HL-60/S4 treated with retinoic acid at 250 ng/mL for 4 days and 3 days (cell line): ENCODE data around the gene OR56A1.
"Not testable (repeated sequence)": the region's sequence is repeated elsewhere in the genome, so short reads cannot be mapped to it uniquely, and the experiment has no call there.

Experiments
- in situ Hi-C: fragments of 300-500 bp; cut with MboI; formaldehyde crosslinking; loops from 2 replicates; pipeline ENCODE4 v1.7.0; 2022; ENCODE audit warnings: low sequenced_read_pairs

Gene OR56A1

GRCh38 chr11:6030708-6031405, at the start of gene OR56A1:
OR56A1 (minus strand) TSS chr11:6030758; CDS start chr11:6027692, 3,066 bp downstream.
- in situ Hi-C loops = no loop called here

GRCh38 chr11:6079463-6079862, 48.9 kb upstream of the OR56A1 start:
- in situ Hi-C loops = no loop called here

DNA sequence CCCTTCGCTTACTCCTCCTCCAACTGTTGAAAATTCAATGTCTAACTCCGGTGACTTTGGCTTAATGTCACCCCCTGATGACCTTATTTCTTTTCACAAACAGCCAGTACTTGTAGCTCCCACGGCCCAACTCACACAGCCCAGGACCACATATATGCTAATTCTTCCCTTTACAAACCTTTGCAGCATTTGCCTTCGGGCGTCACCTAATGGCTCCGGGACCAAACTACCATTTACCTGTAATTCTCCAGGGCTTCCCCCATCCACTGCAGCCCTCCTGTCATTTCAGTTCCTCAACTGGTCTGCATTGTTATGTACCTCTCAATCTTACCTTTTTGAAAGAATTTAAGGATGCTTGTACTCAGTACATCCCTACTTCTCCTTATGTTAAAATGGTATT, 47.2 kb upstream of the OR56A1 start:
- in situ Hi-C loops = no loop called here

- in situ Hi-C loops = not testable (repeated sequence)
Observed at GRCh38 chr11:6076443-6076842, 45.9 kb upstream of the OR56A1 start.

- in situ Hi-C loops = no loop called here
Observed at GRCh38 chr11:6067502-6067901, 36.9 kb upstream of the OR56A1 start.

- in situ Hi-C loops = no loop called here
Observed at GRCh38 chr11:6062691-6063358, 32.3 kb upstream of the OR56A1 start.

GRCh38 chr11:6061475-6061874, 30.9 kb upstream of the OR56A1 start:
- in situ Hi-C loops = no loop called here

- in situ Hi-C loops = no loop called here
Observed at GRCh38 chr11:6057452-6057851, 26.9 kb upstream of the OR56A1 start.

- in situ Hi-C loops = no loop called here
Observed at GRCh38 chr11:6055569-6055968, 25.0 kb upstream of the OR56A1 start.

GRCh38 chr11:6052374-6052773, 21.8 kb upstream of the OR56A1 start:
- in situ Hi-C loops = no loop called here

DNA sequence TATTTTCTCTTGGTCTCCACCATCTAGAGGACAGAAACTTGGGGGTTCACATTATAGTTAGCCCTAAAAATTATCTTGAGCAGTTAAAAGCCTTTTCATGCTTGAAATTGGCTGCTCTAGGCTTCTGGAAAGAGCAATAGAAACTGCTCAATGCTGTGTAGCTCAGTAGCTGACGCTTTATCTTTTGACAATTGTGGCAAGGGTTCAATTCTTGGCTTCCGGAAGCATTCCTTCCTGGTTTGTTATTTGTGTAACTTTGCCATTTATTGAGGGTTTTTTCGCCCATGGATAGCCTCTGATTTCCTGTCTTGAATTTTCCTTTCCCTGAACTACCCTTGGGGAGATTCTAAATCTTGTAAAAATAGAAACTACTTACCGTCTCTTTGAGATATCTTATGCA, 10.3 kb upstream of the OR56A1 start:
- in situ Hi-C loops = no loop called here

GRCh38 chr11:6027501-6027900, 3.1 kb downstream of the OR56A1 start:
- in situ Hi-C loops = loop anchor here (10.0 kb wide), 1 partner anchor 287 kb away; no protein-coding TSS in a partner anchor

DNA sequence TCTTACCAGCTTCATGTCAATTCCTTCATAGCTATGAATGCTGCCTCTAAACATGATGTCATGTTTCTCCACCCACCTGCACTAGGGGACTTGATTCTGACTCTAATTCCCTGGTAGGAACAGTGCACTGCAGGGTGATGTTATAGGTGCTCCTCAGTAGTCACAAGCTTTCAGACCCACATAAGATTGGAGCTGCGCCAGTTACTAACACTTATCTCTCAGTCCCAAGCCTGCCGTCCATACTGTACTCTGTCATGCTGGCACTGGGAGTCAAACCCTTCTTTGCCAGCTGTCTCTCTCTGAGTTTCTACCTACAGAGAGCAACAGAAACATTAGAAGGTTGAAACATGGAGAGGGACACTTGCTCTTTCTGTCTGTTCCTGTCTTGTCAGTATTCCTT, 5.5 kb downstream of the OR56A1 start:
- in situ Hi-C loops = loop anchor here (10.0 kb wide), 1 partner anchor 290 kb away; no protein-coding TSS in a partner anchor

DNA sequence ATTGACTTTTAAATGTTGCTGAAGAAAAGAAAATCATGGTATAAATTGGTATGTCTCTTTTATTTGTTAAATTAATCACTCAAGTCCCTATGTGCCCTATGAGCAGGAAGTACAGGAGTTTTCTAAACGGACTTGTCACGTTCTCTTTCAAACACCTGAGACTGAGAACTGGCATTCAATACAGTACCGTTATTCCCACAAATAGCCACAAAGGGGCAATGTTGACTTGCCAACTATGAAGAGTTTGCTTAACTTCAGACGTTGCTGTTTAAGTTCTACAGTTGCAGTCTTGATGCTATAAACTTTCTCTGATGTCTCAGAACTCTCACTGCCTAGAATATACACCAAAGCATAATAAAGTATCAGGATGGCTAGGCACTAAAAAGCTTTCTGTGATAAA, 7.6 kb downstream of the OR56A1 start:
- in situ Hi-C loops = loop anchor here (10.0 kb wide), 1 partner anchor 292 kb away; no protein-coding TSS in a partner anchor

DNA sequence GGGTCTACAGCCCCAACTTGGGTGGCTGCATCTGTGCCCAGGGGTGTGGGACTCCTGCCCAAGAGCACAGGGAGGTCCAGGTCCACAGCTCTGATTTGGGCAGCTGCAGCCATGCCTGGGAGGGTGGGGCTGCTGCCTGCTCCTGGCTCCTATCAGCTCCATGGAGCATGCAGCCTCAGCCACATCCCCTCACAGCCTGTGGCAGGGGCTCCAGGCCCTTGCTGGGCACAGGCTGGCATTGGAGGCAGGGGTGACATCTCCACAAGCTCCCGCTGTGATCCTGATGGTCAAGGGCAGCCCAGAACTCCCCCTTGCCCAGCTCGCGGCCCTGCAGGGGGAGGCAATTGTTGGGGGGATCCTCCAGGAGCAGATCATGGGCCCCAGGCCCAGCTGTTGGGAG, 17.5 kb downstream of the OR56A1 start:
- in situ Hi-C loops = no loop called here

DNA sequence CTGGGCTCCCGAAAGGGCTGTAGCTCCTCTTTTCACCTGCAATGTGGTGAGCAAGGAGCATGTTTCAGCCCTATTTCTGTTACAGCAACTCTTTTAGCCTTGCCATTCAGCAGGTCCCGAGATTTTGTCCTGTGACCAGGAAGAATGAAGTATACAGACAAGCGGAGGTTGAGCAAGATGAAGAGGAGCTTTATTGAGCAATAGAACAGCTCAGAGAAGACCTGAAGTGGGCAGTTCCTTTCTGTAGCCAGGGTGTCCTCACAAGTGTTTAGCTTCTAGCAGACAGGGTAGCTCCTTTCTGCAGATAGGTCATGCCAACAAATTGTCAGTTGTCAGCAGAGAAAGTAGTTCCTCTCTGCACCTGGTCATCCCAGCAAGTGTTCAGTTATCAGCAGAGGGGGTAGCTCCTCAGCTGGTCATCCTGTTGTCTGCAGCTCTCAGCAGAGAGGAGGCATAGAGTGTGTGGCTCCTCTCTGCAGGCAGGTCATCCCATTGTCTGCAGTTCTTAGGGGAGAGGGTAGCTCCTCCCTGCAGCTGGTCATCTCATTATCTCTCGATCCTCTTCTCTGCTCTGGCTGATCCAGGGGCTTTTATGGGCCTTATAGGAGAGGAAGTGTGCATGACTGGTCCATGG, 18.4 kb downstream of the OR56A1 start:
- in situ Hi-C loops = no loop called here

DNA sequence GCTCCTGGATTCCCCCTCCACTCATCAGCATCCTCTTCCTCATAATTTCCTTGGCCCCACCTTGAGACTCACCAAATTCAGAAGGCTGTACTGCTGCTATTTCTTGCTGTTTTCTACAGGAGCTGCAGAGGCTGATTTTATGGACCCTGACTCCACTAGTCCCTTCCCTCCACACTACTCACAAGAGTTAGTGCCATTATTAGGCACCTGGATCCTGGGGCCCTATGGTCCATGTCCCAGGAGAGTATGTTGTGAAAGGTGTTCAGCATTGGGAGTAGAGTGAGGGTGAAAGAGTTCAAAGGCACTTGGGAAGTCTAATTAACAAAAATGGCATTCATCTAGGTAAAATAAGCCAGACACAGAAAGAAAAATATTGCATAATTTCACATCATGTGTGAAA, 23.7 kb downstream of the OR56A1 start, which contains the start of gene OR56A4:
TSS of gene OR56A4 (minus strand) at position 101 of the 400 bp plus-strand sequence. CDS start 3,954 bp downstream, outside the sequence.
- in situ Hi-C loops = no loop called here

- in situ Hi-C loops = no loop called here
Observed at GRCh38 chr11:6006395-6006794, 24.2 kb downstream of the OR56A1 start.

- in situ Hi-C loops = no loop called here
Observed at GRCh38 chr11:6002202-6002699, 28.3 kb downstream of the OR56A1 start.

DNA sequence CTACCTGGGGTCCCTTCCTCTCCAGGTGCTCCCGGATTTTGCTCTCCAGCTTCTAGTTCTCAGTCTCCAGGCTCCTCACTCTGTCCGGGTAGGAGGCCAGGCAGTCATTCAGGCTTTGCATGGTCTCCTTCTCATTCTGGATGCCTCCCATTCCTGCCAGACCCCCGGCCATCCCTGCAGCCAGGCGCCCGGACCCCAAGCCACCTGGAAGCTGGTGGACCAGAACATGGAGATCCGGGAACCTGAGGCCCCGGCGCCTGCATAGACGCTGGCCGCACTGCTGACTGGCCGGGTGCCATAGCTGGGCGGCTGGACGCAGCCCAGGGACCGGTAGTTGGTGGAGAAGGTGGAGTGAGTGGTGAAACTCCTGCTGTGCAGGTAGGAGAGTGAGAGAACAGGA, 35.8 kb downstream of the OR56A1 start:
- in situ Hi-C loops = no loop called here

DNA sequence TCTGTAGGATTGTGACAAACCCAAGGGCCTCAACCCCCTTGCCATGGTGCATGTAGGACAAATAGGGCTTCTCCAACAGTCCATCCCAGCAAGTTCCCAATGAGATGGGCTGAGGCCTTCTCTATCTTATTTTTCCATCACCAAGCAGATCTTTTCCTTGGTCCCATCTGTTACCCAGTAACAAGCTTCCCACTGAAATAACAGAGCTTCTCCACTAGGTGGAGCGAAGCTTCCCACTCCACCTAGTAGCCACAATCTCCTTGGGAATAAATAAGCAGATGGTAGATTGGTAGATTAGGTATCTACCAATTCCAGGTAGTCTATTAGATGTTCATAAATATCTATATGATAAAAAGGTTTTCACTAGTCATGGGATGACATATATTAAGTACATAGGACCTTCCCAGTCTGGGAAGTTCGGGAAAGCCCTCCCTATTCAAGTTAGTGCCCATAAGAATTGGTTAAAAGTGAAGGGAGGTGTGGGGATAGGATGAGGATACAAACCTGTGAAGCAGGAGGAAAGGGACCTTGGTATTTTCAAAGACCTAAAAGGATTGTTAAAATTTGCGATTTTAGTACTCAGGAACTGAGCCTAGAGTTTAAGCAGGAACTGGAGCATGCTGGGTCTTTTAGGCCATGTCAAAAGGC, 37.8 kb downstream of the OR56A1 start:
- in situ Hi-C loops = no loop called here
